GM18858 (cell line): ENCODE results near the gene FBXW5.

Experiments used
- ATAC-seq: cut with Tn5 transposase; IDR thresholded peaks from one replicate; pipeline ENCODE4 v1.9.1; 2021; ENCODE audit not compliant: unreplicated experiment

The FBXW5 gene, protein sequence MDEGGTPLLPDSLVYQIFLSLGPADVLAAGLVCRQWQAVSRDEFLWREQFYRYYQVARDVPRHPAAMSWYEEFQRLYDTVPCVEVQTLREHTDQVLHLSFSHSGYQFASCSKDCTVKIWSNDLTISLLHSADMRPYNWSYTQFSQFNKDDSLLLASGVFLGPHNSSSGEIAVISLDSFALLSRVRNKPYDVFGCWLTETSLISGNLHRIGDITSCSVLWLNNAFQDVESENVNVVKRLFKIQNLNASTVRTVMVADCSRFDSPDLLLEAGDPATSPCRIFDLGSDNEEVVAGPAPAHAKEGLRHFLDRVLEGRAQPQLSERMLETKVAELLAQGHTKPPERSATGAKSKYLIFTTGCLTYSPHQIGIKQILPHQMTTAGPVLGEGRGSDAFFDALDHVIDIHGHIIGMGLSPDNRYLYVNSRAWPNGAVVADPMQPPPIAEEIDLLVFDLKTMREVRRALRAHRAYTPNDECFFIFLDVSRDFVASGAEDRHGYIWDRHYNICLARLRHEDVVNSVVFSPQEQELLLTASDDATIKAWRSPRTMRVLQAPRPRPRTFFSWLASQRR

DNA sequence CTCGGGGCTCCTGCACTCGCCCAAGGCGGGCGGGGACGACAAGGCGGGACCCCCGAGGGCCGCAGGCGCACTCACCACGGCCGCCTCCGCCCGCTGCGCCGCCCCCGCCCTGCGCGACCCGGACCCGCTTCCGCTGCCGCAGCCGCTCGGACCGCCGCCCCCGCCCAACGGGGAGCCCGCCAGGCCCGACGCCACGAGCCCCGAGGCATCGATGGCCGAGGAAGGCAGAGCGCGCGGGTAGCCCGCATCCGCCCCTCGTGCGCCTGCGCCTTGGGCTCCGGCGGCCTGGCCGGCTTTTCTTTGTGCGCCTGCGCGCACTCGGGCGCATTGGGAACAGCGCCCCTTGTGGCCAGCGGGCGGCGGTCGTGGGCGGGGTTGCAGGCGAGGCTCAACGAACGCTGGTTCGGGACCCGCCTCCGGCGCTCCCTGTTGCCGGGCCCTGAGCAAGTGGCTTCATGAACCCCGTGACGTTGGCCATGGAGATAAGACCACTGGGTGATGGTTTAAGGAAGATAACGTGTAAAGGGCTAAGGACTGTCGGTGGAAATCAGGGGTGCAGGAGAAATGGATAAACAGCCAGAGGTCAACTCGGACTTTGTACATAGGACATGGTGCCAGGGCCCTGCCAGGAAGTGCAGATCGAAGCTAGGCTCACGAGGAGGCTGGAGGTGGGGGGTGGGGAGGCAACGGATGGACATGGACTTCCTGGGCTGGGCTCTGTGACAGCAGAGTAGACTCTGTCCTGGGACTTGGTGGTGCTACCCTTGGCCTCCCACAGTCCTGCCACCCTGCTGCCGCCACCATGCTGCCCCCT is at the start of gene FBXW5, which contains the start of gene C8G:
TSS of gene FBXW5 (minus strand) at position 220 of the 814 bp plus-strand sequence. CDS start 655 bp downstream, outside the sequence.
TSS of gene C8G (plus strand) at position 725 of the 814 bp plus-strand sequence. CDS start at position 803, 78 bp downstream.
- peak; percentile 72 for ATAC-seq

DNA sequence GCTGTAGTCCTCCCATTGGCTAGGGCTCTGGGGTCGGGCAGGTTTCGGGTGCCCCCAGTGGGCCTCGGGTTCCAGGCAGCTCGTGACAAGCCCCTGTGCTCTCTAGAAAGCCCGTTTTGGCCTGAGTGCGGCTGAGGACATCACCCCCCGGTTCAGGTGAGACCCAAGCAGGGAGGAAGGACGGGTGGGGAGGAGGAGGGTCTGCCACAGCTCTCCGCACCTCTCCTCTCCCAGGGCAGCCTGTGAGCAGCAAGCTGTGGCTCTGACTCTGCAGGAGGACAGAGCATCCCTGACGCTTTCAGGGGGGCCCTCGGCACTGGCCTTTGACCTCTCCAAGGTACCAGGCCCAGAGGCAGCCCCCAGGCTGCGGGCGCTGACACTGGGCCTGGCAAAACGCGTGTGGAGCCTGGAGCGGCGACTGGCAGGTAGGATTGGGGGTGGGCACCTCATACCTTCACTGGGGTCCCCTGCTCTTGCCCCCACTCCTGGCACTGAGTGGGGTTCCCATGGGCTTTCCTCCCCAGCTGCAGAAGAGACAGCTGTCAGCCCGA is 48.4 kb upstream of the FBXW5 start:
- ATAC-seq = no peak

DNA sequence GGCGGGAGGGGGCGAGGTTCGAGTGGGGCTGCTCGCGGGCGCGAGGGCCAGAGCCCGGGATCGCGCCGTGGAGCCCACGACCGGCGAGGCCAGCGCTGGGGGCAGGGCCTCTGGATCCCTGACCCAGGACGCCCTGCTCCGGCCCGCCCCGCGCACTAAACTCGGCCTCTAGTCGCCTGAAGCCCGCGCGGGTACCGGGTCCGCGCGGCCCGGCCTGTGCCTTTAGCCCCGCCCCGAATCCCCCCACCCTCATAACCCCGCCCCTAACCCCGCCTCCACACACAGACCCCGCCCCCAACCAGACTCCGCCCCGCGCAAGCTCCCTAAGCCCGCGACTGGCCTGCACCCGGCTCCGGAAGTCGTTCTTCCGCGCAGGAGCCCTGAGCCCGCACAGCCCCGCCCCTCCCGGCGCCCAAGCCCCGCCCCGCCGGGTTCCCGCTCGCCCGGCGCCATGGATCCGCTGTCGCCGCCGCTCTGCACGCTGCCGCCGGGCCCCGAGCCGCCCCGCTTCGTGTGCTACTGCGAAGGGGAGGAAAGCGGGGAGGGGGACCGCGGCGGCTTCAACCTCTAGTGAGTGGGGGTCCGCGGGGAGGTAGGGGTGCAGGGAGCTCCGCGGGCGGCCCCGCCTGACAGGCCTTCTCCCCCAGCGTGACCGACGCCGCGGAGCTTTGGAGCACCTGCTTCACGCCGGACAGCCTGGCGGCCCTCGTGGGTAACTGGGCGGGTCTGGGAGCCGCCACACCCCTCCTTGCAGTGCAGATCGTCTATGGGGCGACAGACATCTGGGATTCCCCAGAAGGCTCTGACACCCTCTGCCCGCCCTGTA is 47.7 kb upstream of the FBXW5 start, which contains the start of gene PAXX:
TSS of gene PAXX (plus strand) at position 430 of the 826 bp plus-strand sequence. CDS start at position 452, 22 bp downstream.
- ATAC-seq = peak; percentile 39

DNA sequence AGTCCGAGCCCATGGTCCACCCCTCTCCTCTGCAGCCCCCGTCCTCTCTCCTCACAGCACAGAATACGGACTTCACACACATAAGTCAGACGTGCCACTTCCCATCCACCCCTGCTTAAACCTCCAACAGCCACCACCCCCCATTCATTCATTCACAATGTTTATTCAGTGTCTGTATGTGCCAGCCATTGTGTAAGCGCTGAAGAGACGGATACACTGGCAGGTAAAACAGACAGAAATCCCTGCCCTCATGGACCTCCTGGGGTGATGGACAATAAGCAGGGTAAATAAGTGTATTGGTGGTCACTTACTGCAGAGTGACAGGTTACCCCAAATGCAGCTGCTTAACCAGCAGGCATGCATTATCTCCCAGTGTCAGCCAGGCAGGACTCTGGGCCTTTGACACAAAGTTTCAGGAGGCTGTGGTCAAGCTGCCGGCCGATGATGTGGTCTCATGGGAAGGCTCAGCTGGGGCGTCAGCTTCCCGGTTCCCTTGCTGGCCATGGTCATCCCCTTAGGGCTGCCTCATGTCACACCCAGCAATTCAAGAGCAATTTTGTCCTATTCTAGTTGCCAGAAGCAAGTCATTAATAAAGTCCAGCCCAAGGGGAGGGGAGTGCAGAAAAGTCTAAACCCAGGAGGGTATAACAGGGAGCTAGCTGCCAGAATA is 45.8 kb upstream of the FBXW5 start:
- ATAC-seq = no peak

DNA sequence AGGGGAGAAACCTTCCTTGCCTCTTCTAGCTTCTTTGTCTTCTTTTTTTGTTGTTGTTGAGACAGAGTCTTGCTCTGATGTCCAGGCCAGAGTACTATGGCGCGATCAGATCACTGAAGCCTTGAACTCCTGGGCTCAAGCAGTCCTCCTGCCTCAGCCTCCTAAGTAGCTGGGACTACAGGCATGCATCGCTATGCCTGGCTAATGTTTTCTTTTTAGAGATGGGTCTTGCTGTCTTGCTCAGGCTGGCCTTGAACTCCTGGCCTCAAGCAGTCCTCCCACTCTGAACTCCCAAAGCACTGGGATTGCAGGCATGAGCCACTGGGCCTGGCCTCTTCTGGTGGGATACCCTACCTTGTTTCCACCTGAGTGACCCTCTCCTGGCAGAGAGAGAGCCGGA is 44.3 kb upstream of the FBXW5 start:
- ATAC-seq = no peak

DNA sequence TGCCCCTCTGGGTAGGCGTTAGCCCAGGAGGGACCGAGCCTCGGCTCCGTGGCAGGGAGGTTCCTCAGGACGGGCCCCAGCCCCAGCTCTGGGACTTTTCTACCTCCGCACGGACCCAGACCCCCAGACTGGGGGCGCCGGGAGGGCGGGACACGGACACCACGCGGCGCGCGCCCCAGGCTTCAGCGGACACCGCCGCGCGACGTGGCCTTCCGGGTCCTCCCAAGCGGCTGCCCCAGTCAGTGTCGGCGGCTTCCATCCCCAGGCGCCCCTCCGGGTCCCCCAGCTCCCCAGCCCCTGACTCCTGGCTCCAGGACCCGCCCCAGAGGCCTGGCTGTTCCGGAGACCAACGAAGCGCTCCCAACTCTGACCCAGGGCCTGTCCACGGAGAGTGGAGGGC is 41.3 kb upstream of the FBXW5 start:
- ATAC-seq = no peak

DNA sequence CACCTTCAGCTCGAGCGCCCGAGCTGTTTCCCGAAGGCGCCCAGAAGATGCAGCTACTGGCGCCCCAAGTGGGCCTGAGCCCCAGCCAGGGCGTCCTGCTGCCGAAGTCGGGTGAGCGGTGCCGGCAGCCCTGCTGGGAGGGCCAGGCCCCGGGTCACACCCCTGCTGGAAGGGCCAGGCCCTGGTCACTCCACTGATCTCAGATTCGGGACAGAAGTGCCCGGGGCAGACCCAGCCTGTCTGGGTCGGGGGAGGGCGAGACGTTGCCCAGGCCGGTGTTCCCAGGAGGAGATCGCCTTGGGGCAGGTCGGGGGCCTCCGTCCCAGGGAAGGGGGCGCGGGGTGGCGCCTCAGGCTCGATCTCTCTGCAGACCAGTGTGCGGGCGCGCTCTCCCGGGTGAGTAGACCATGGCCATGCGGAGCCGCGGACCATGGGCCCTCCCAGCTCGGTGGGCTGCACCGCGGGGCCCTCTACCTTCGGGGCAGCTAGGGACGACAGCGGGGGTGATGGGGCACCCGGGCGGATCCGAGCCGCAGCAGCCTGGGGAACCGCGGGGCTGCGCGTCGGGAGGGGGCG is 40.6 kb upstream of the FBXW5 start:
- ATAC-seq = no peak

DNA sequence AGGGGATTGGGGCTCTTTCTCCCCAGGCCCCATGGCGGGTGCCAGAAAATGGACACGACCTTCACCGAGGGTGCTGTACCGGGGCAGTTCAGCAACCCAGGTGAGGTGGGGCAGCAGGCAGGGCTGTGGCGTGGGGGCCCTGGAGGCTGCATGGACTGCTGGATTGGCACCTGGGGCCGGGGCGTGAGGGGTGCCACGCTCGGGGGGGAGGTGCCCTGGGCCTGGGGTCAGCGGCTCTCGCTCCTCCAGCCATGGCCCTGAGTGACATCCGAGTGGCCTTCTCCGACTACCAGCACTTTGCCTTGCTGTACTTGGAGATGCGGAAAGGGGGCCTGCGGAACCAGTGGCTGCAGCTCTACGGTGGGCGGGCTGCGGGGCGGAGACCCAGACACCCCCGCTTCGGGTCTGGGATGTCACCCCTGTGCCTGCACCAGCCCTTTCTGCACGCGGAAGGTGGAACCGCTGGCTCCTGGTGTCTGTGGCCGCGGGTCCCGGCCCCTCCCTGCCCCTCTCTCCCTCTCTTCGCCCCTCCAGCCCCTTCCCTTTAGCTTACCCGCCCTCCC is 40.0 kb upstream of the FBXW5 start:
- no peak for ATAC-seq

DNA sequence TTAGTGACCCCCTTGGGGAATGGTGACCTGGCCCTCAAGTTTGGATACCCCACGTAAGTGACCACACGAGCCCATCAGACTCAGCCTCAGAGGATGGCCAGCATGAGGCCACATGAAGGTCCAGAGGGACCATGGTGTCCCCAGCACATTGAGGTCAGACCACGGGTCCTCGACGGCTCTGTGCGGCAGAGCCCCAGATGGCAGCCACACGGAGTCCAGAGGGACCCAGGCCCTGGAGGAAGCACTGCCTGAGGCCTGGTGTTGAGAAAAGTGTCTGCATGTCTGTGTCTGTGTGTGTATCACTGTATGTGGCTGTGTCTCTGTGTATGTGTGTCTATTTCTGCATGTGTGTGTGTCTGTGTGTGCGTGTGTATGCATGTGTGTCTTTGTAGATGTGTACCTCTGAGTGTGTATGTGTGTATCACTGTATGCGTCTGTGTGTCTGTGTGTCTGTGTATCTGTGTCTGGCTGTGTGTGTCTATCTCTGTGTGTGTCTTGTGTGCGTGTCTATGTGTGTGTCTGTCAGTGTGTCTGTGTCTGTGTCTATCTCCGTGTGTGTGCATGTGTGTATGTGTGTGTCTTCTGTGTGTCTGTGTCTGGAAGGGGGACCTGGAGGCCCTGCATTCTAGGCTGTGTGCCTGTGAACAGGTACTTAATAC is 39.2 kb upstream of the FBXW5 start:
- ATAC-seq = no peak

DNA sequence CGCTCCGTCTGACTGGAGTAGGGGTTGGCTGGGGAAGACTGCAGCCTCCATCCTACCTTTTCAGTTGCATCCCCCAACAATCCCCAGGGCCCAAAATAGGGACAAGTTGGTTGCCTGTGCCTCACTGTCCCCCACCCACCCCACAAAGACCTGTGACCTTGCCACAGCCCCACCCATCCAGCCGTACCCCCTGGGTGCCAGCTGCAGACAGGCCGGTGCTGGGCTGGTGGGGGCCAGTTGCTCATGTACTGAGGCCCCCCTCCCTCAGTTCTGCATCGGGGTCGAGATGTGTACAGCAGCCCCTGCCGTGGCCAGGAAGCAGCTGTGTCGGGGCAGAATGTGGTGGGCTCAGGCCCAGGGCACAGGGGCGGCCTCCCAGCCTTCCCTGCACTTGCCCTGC is 38.6 kb upstream of the FBXW5 start:
- no peak for ATAC-seq

DNA sequence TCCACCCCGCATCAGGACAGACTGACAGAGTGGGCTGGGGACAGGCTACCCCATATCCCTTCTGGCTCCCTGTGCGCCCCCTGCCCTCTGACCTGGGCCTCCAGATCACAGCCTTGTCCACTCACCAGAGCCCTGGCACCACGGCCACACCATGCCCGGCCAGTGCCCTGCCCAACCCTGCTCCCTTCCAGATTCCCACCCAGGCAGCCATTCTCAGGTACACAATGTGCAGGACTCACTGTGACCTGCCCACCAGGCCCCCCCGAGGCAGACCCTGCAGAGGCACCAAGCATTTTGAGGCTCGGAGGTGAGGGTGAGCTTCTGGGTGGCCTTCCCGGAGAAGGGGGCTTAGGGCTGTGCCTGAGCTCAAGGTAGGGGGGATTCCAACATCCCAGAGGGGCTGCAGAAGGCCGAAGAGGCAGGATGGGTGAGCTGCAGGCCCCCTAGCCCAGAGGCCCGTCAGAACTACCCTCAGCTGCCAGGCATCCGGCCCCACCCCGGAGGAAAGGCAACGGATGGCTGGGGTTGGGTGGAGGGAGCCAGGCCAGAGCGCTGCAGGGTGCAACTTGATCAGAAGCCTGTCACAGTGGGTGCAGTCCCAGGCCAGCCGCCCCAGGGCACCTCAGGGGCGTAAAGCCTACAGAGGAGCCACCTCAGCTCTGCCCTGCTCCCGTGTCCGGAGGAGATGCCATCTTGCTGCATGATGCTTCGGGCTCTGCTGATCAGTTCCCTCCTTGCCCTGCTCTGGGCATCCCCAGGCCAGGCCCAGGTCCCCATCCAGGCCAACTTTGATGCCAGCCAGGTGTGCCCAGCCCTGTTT is 37.9 kb upstream of the FBXW5 start, which contains the start of gene LCNL1:
TSS of gene LCNL1 (plus strand) at position 762 of the 820 bp plus-strand sequence. CDS start 594 bp downstream, outside the sequence.
- ATAC-seq = no peak

DNA sequence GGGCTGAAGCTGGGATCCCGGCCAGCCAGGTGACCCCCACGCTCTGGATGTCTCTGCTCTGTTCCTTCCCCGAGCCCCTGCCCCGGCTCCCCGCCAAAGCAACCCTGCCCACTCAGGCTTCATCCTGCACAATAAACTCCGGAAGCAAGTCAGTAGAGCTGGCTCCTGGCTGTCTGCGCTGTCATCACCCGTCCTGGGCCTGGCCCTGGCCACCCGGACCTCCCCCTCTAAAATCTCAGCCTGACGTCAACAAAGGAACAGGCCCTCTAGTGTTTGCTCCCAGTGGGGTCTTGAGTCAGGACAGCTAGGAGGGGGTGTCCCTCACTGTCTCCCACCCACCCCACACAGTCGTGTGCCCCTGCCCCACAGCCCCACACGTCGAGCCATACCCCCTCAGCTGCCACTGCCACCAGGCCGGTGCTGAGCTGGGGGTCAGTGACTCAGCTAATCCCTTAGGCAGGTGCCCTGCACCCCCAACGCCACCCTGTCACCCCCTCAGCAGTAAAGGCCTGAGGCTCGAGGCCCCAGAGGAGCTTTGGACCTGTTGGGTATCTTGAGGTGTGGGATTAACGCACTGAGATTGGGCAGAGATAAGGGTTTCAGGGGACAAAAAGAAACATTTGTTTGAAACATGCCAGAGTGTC is 37.2 kb upstream of the FBXW5 start:
- no peak for ATAC-seq

DNA sequence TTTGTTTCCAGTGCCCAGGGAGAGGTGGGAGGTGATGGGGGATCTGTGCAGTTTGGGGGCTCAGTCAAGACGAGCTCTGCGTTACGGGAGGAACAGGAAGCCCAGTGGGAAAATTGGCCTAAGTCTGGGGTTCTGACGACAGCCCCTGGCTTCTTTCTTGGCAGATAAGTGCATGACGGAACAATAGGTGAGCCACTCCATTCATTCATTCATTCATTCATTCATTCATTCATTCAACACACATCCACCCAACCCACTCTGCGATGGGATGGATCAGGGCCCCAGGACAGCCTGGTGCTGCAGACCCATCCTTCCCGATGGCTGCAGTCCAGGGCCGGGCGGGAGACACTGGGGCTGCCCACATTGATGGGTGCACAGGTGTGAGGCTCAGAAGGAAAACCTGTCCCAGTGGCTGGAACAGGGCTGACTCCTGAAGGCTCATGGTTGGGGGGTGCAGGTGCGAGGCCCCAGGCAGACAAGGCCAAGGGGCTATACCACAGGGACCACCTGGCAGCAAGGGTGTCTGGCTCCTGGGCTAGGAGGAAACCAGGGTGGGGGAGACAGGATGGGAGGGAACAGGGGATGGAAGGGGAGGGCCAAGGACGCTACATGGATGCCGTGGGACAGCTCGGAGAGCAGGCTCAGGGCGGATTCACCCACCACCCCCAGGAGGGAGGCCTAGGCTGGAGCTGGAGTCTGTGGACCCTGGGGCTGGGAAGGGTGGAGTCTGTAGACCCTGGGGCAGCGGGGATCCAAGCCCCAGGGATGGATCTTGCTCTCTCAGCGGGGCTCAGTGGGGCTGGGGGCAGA is 36.3 kb upstream of the FBXW5 start:
- no peak for ATAC-seq

DNA sequence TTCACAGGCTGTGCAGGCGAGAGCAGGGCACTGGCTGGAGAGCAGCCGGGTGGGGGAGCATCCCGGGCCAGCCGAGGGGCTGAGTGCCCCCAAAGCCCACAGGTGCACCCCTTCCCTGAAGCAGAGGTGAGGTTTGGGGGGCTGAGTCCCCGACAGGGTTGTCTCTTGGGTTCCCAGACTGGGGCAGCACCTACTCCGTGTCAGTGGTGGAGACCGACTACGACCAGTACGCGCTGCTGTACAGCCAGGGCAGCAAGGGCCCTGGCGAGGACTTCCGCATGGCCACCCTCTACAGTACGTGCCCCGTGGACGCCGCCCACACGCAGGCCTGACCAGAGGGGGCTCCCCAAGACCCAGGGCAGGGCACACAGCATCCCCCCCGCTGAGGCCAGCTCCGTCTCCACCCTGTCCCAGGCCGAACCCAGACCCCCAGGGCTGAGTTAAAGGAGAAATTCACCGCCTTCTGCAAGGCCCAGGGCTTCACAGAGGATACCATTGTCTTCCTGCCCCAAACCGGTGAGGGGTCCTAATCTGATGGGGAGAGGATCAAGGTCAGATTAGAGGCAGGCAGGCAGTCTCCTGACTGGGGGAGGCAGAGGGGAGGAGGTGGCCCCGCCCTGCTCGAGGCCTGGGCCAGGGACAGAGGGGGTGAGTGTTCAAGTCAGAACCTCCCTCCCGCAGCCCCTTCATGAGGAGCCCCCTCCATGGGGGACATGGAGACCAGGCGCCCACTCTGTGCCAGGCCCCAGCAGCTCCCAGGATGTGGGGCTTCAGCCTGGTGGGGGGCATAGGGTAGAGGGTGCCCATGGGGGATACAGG is 35.4 kb upstream of the FBXW5 start:
- ATAC-seq = no peak

DNA sequence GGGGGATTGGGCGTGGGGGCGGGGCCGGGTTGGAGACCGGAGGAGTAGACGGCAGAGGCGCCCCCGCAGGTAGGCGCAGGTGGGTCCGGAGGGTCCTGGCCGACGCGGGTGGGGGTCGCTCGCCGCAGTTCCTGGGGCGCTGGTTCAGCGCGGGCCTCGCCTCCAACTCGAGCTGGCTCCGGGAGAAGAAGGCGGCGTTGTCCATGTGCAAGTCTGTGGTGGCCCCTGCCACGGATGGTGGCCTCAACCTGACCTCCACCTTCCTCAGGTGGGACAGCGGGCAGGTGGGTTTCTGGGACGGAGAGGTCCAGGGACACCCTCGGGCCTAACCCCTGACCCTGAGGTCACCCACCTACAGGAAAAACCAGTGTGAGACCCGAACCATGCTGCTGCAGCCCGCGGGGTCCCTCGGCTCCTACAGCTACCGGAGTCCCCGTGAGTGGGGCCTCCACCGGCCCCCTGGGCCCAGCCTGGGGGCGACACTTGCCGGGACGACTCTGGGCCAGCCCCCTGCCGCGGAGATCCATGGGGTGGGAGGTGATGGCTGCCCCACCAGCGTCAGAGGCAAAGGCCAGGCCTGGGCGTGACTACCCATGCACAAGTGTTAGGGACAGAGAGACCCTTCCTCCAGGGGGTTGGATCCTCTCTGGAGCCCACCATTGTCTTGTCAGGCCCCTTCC is 34.5 kb upstream of the FBXW5 start:
- no peak for ATAC-seq
